Measurements from ENCODE around the gene CAP2. TPM values are rescaled to one million over a fixed set of nuclear protein-coding genes. Genes with fewer than 3 reads are reported as not detected.

CAP2 gene
- total RNA-seq, 4 donors from 2014 or later: 28.5 to 66.5 (median 59.0) TPM

DNA sequence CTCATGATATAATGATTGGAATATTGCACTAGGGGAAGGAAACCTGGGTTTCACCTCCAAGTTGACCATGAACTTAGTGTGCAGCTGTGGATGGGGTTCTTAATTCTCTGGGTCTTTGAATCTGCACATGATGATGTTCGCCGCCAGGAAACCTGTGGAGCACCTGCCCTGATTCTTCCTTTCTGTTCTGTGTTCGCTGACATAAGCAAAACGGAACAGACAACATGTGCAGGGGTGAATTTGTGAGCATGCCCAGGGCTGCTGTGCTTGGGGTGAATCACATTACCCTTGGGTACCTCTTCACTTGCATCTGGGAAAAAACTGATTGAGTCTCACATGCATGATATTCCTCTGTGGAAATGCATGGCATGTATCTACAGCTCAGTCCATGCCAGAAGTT lies 48.8 kb downstream of the CAP2 start:
- H3K27ac ChIP-seq: no peak overlapping the region
- no peak for ATAC-seq
- H3K9me3 ChIP-seq: no peaks in the 10 kb centered on the region
- H3K27me3 ChIP-seq: no peaks in the 10 kb centered on the region
- no peak overlapping the region for H3K4me3 ChIP-seq
- no peaks in the 10 kb centered on the region for H3K36me3 ChIP-seq
- TF ChIP-seq POLR2A (IDR thresholded peaks at IDR 0.05): no peak
- no peak for TF ChIP-seq EP300 (IDR thresholded peaks at IDR 0.05)
- TF ChIP-seq, protein P1, sequence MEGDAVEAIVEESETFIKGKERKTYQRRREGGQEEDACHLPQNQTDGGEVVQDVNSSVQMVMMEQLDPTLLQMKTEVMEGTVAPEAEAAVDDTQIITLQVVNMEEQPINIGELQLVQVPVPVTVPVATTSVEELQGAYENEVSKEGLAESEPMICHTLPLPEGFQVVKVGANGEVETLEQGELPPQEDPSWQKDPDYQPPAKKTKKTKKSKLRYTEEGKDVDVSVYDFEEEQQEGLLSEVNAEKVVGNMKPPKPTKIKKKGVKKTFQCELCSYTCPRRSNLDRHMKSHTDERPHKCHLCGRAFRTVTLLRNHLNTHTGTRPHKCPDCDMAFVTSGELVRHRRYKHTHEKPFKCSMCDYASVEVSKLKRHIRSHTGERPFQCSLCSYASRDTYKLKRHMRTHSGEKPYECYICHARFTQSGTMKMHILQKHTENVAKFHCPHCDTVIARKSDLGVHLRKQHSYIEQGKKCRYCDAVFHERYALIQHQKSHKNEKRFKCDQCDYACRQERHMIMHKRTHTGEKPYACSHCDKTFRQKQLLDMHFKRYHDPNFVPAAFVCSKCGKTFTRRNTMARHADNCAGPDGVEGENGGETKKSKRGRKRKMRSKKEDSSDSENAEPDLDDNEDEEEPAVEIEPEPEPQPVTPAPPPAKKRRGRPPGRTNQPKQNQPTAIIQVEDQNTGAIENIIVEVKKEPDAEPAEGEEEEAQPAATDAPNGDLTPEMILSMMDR (IDR thresholded peaks at IDR 0.05): no peak
- TF ChIP-seq POLR2AphosphoS5 (IDR thresholded peaks at IDR 0.05): no peak
- H3K4me1 ChIP-seq: peaks cover 0 to 25% (median 0%) of the 10 kb centered on the region in 3 donors
- WGBS, 2 donors (ENCODE audit: low coverage in 1 of 2): 100% methylated on average over 2 of the region's 4 CpGs

DNA sequence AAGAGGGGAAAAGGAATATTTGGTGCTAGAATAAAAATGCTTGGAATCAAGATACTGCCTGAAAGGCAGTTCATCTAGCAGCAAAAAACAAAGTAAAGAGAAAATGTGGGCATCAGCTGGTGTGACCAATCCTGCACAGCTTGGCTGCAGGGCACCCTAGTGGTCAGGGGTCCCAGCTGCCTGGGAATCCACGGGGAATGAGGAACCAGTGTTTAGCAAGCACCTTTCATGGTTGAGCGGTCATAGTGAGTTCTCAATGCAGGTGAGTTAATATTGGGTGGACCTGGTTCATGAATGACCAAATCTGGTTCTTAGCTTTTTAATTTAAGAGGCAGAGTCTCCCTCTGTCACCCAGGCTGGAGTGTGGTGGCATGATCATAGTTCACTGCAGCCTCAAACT lies 53.3 kb downstream of the CAP2 start:
- no peak for ATAC-seq
- Histone ChIP-seq H3K9me3 (no peaks in the 10 kb centered on the region), H3K27me3 (no peaks in the 10 kb centered on the region), H3K36me3 (no peaks in the 10 kb centered on the region), H3K27ac (no peak overlapping the region), H3K4me3 (no peak overlapping the region), H3K4me1 (peaks cover 0 to 9% (median 0%) of the 10 kb centered on the region in 3 donors)
- WGBS, 2 donors (ENCODE audit: low coverage in 1 of 2): 68 to 93% methylated on average over 2 of the region's 2 CpGs
- TF ChIP-seq POLR2A (IDR thresholded peaks at IDR 0.05) (no peak), EP300 (IDR thresholded peaks at IDR 0.05) (no peak), POLR2AphosphoS5 (IDR thresholded peaks at IDR 0.05) (no peak)
- TF ChIP-seq, protein P1 (IDR thresholded peaks at IDR 0.05): no peak

DNA sequence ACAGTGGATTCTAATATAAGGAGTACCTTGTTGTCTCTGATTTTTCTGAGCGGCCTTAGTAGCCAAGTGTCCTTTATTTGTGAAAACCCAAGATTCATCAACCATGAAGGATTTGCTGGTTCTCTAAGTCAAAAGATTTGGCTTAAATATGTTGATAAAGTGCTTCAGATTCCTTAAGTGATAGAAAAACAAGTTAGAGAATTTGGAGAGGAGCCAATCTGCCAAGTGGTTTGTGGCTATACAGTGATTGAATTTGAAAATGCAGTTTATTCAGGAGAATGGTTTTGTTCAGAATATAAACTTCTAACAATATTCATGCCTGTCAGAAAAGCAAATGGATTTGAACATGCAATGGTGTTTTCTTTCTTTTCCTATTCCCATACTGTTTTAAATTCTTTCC lies 54.8 kb downstream of the CAP2 start:
- H3K9me3 ChIP-seq: no peaks in the 10 kb centered on the region
- H3K27ac ChIP-seq: no peak overlapping the region
- ATAC-seq: no peak
- H3K36me3 ChIP-seq: no peaks in the 10 kb centered on the region
- H3K27me3 ChIP-seq: no peaks in the 10 kb centered on the region
- peaks cover 0 to 9% (median 0%) of the 10 kb centered on the region in 3 donors for H3K4me1 ChIP-seq
- TF ChIP-seq, protein P1 (IDR thresholded peaks at IDR 0.05): no peak
- TF ChIP-seq POLR2A (IDR thresholded peaks at IDR 0.05) (no peak), POLR2AphosphoS5 (IDR thresholded peaks at IDR 0.05) (no peak), EP300 (IDR thresholded peaks at IDR 0.05) (no peak)
- H3K4me3 ChIP-seq: no peak overlapping the region
- 82% methylated on average over 1 of the region's 1 CpG; no CpG with 5 or more reads in 1 of the 2 donors for WGBS, 2 donors (ENCODE audit: low coverage in 1 of 2)

DNA sequence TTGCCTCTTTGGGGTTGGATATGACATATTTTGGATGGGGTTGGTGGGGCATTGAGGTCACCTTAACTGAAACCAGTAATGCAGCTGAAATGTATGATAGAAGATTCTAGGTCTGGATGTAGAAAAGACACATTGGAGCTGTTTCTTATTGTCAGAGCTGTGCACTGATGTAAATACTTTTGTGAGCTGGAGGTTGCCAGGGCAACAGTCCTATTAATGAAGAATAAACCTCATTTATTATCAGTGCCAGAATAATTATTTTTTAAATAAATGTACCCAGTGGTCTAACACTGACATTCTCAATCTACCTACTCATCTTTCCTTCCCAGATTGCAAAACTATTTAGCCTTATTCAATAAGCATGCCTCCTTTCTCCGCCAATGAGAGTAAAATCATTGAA lies 57.0 kb downstream of the CAP2 start:
- Histone ChIP-seq H3K36me3 (no peaks in the 10 kb centered on the region), H3K4me1 (peaks cover 0 to 9% (median 0%) of the 10 kb centered on the region in 3 donors), H3K4me3 (no peak overlapping the region), H3K9me3 (no peaks in the 10 kb centered on the region), H3K27ac (no peak overlapping the region), H3K27me3 (no peaks in the 10 kb centered on the region)
- 74 to 90% methylated on average over 1 of the region's 1 CpG for WGBS, 2 donors (ENCODE audit: low coverage in 1 of 2)
- TF ChIP-seq, protein P1 (IDR thresholded peaks at IDR 0.05): no peak
- TF ChIP-seq POLR2A (IDR thresholded peaks at IDR 0.05): no peak
- no peak for TF ChIP-seq EP300 (IDR thresholded peaks at IDR 0.05)
- TF ChIP-seq POLR2AphosphoS5 (IDR thresholded peaks at IDR 0.05): no peak
- no peak for ATAC-seq

DNA sequence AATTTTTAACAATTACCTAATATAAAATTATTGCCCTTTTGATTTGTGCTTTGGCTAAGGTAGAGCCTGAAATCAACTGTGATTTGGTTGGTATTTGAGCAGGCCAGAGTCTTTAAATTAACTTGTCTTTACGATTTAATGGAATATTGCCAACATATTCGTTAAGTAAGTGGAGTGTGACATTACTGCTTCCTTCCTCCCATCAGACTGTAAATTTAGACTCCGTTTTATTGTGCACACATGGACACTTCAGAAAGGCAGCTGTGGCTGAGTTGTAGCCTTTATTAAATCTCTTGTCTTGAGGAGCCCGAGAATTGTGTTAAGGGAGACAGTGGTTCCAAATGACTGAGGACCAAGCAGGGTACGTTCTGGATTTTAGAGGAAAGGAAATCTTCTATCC lies 57.4 kb downstream of the CAP2 start:
- Histone ChIP-seq H3K27ac (no peak overlapping the region), H3K27me3 (no peaks in the 10 kb centered on the region), H3K9me3 (no peaks in the 10 kb centered on the region), H3K4me1 (peaks cover 0 to 9% (median 0%) of the 10 kb centered on the region in 3 donors), H3K4me3 (no peak overlapping the region), H3K36me3 (no peaks in the 10 kb centered on the region)
- ATAC-seq: no peak
- 29 to 45% methylated on average over 4 to 5 of the region's 5 CpGs for WGBS, 2 donors (ENCODE audit: low coverage in 1 of 2)
- TF ChIP-seq, protein P1 (IDR thresholded peaks at IDR 0.05): no peak
- TF ChIP-seq POLR2A (IDR thresholded peaks at IDR 0.05): no peak
- TF ChIP-seq POLR2AphosphoS5 (IDR thresholded peaks at IDR 0.05): no peak
- TF ChIP-seq EP300 (IDR thresholded peaks at IDR 0.05): no peak
